AG09309 (cell line): ENCODE data around the gene HNRNPF.

ENCODE experiments used
- DNase-seq: peaks from one replicate; pipeline ENCODE4 v3.0.0-alpha.2; 2010; ENCODE audit warnings: low read depth
- H3K4me3 ChIP-seq: 2 replicates; pipeline ENCODE4 v1.5.1; 2011; ENCODE audit warnings: mild to moderate bottlenecking, low read depth, low read length, moderate library complexity; ENCODE audit not compliant: control insufficient read depth
- TF ChIP-seq, protein P1 (sequence below): IDR thresholded peaks from 2 replicates; pipeline ENCODE4 v1.5.1; 2011; ENCODE audit warnings: mild to moderate bottlenecking, low read depth, low read length, inconsistent platforms; ENCODE audit not compliant: insufficient read depth, control insufficient read depth; ENCODE audit errors: missing control alignments

HNRNPF gene

DNA sequence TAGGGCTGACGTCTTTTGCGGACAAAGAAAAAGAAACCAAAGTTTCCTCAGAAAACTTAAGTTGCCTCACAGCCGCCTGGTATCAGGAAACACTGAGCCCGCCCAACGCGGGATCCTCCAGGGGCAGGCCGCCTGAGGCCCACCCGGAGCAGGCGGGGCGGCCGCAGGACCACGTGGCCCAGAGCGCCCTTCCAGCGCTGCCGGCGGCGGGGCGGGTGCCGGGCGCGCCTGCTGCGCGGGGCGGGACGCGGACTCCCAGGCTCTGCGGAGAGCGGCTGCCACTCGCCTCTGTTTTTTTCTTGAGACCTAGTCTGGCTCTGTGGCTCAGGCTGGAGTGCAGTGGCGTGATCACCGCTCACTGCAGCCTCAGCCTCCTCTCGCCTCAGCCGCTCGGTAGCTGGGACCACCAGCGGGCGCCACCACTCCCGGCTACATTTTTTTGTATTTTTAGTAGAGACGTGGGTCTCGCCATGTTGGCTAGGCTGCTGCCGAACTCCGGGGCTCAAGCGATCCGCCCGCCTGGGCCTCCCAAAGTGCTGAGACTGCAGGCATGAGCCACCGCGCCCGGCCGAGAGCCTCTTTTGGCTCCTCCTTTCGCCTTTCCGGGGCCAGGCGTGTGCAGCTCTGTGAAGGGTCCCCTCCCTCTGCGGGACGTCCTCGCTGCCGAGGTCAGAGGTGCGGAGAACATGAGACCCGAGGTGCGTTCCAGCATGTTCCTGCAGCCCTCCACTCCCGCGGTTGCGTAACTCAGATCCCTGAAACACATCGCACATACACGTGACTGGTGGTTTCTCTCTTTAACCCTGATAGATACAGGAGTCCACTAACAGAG lies 11.6 kb upstream of the HNRNPF start:
- TF ChIP-seq, protein P1, sequence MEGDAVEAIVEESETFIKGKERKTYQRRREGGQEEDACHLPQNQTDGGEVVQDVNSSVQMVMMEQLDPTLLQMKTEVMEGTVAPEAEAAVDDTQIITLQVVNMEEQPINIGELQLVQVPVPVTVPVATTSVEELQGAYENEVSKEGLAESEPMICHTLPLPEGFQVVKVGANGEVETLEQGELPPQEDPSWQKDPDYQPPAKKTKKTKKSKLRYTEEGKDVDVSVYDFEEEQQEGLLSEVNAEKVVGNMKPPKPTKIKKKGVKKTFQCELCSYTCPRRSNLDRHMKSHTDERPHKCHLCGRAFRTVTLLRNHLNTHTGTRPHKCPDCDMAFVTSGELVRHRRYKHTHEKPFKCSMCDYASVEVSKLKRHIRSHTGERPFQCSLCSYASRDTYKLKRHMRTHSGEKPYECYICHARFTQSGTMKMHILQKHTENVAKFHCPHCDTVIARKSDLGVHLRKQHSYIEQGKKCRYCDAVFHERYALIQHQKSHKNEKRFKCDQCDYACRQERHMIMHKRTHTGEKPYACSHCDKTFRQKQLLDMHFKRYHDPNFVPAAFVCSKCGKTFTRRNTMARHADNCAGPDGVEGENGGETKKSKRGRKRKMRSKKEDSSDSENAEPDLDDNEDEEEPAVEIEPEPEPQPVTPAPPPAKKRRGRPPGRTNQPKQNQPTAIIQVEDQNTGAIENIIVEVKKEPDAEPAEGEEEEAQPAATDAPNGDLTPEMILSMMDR, result peak; percentile 14
- peak overlapping the region; percentile 62 for H3K4me3 ChIP-seq
- no peak for DNase-seq

DNA sequence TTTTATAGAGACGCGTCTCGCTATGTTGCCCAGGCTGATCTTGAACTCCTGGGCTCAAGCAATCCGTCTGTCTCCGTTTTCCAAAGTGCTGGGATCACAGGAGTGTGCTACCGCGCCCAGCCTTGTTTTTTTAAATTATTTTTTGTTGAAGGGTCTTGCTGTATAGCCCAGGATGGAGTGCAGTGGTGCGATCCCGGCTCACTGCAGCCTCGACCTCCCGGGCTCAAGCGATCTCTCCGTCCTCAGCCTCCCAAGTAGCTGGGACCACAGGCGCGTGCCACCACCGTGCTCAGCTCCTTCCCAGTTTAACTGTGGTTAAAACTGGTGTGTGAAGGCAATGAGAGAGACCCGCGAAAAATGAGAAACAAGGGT lies 11.0 kb upstream of the HNRNPF start:
- DNase-seq, result no peak
- H3K4me3 ChIP-seq, result peak overlapping the region; percentile 62
- TF ChIP-seq, protein P1, result no peak

DNA sequence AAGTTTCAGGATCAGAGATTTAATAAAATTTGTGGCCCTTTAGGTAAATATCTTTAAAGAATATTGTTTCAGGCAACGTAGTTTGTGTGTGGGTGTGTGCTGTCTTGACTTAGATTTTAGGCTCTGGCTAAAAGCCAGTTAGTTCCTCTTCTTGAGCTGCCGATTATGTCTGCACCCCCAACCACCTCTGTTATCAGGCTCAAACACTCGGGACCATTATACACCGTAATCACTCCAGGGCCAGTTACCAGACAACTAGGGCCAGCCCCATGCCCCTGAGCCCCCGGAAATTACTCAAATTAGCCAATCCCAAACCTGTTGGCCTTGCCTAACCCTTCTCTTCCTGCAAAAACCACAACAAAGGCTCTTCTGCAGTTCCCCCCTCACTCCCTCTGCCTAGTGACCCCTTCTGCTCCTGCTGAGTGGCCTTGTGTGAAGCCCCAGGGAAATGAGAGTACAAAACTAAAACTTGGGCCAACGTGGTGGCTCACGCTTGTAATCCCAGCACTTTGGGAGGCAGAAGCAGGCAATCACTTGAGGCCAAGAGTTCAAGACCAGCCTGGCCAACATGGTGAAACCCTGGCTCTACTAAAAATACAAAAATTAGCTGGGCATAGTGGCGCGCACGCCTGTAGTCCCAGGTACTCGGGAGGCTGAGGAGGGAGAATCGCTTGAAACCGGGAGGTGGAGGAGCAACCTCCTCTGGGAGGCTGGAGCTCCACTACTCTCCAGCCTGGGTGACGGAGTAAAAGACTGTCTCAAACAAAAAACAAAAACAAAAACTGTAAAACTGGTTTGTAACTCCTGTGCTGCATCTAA lies 9.2 kb upstream of the HNRNPF start:
- no peak overlapping the region for H3K4me3 ChIP-seq
- DNase-seq, result no peak
- TF ChIP-seq, protein P1, result no peak

DNA sequence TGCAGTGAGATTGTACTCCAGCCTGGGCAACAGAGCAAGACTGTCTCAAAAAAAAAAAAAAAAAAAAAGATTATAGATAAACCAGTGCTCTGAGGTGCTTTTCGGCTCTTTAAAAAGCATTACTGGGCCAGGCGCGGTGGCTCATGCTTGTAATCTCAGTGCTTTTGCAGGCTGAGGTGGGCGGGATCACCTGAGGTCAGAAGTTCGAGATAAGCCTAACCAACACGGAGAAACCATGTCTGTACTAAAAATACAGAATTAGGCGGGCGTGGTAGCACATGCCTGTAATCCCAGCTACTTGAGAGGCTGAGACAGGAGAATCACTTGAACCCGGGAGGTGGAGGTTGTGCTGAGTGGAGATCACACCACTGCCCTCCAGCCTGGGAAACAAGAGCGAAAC lies 6.6 kb upstream of the HNRNPF start:
- H3K4me3 ChIP-seq, result no peak overlapping the region
- TF ChIP-seq, protein P1, result no peak
- no peak for DNase-seq

DNA sequence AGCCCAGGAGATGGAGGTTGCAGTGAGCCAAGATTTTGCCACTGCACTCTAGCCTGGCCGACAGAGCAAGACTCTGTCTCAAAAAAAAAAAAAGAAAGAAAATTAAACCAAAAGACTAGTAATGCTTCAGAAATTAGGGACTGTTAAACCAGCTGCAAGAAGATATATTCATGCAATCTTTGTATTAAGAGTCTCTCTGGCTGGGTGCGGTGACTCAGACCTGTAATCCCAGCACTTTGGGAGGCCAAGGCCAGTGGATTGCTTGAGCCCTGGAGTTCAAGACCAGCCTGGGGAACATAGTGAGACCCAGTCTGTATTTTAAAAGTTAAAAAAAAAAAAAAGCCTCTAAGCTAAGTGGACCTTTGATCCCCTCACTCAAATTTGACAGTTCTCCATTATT lies 2.5 kb upstream of the HNRNPF start:
- TF ChIP-seq, protein P1, result no peak
- H3K4me3 ChIP-seq, result no peak overlapping the region
- no peak for DNase-seq

DNA sequence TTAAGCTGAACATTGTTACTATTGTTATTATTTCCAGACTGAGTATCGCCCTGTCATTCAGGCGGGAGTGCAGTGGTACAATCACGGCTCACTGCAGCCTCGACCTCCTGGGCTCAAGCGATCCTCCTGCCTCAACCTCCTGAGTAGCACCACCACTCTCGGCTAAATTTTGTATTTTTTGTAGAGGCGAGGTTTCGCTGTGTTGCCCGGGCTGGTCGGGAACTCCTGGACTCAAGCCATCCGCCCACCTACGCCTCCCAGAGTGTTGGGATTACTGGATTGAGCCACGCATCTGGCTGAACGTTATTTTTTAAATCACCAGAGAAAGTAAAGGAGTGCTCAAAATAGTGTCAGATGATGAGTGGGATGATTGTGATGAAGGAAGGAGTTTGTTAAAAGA lies 1.4 kb upstream of the HNRNPF start:
- TF ChIP-seq, protein P1, result no peak
- no peak for DNase-seq
- no peak overlapping the region for H3K4me3 ChIP-seq
